HPDE6-E6E7 (cell line): Measurements from ENCODE around the gene ANXA8.
"Not testable (repeated sequence)": the region's sequence is repeated elsewhere in the genome, so short reads cannot be mapped to it uniquely, and the experiment has no call there.

Source experiments
- DNase-seq: peaks from one replicate; pipeline ENCODE4 v3.0.0; 2011; ENCODE audit warnings: missing footprints; ENCODE audit errors: extremely low spot score

Gene ANXA8

GRCh38 chr10:47465216-47465917, 18.5 kb downstream of the ANXA8 start:
- not testable (repeated sequence) for DNase-seq

- not testable (repeated sequence) for DNase-seq
Observed at GRCh38 chr10:47462577-47463358, 21.1 kb downstream of the ANXA8 start.

DNA sequence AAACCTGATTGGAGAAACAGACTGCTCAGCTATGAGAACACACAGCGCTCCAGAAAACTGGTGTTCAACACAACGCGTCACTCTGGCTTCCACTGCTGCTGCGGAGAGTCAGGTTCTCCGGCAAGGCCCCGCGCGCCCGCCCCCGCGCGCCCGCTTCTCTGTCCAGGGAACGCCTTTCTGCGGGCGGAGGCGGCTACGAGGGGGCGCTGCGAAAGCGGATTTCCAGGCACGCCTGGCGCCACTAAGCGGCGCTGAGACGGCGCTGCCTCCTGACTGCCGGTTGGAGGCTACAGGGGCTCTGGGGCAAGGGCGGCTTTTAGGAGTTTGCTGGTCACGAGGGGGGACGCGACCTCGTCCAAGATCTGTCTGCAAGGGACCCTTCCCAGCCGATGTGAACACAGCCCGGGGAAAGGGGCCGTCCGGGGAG, 22.6 kb downstream of the ANXA8 start:
- DNase-seq, result not testable (repeated sequence)

GRCh38 chr10:47458466-47459154, 25.3 kb downstream of the ANXA8 start:
- DNase-seq, result no peak

- no peak for DNase-seq
Observed at GRCh38 chr10:47457826-47458225, 26.1 kb downstream of the ANXA8 start.

DNA sequence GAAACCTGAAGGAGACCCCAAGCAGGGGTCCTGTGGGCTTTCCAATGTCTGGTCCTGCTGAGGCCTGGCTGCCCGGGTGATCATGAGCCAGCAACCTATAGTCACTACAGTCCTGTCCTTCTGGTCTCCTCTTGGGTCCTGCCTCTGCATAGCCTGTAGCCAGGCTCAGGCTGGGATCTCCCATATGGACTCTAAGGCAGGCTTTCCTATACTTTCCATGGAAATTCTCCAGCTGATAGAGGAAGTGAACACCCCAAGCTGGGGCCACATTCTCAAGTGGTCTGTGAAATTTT, 26.4 kb downstream of the ANXA8 start:
- no peak for DNase-seq

GRCh38 chr10:47456794-47457527, 27.0 kb downstream of the ANXA8 start:
- no peak for DNase-seq

DNA sequence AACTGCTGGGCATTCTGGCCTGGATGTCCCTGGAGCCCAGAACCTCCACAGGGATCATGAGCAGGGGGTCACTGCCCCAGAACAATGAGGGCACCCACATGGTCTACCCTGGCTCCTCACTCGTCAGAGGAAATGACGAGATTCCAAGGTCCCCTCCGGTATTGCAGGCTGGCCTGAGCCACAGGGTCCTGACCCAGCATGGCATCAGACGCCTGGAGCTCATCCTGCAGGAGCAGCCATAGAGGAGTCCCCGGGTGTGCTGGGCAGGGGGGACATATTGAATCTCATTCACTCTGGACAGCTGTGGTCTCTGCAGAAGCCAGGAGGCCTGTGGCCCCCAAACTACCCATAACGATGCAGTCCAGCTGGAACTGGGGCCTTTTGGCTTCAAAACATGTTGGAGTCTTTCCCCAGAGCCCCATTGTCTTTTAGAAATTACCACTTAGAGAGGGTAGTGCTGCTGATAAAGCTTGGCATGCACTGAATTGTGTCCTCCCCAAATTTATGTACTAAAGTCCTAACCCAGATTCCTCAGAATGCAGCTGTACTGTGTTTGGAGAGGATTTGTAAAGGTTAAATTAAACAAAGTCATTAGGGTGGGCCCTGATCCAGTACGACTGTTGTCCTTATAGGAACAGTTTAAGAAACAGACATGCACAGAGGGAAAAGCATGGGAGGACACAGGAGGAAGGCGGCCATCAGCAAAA, 27.7 kb downstream of the ANXA8 start:
- DNase-seq, result no peak

DNA sequence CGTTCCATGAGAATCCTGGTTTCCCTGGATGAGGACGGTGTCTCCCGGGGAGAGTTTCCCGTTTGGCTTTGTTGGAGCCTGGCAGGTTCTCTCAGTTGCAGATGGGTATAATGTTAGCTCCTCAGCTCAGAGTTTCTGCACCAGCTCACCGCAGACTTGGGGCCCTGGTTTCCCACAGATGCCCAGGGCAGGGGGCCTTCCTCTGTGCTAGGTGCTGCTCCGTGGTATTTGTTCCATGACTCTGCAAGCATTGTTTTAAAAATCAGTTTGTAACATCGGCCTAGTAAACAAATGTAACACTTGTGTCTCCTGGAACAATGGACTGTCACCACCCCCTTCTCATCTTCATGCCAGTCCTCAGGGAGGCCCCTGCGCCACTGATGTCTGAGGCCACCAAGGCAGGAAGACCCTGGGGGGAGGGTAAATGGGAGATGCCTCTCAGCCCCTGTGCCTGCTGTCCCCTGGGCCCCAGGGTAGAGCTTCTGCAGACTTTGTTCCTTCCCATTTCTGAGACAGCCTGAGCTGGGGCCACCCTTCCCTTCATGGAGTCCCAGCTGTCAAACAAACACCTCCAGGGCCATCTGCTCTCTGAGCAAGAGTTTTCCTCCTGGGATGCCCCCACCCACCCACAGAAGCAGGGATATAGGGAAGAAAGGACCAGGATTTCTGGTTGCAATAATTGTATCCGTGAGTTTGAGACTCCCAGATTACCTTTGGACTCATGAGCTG, 28.4 kb downstream of the ANXA8 start:
- DNase-seq, result not testable (repeated sequence)

- DNase-seq, result no peak
Observed at GRCh38 chr10:47454780-47455058, 29.2 kb downstream of the ANXA8 start.

GRCh38 chr10:47454008-47454779, 29.7 kb downstream of the ANXA8 start:
- DNase-seq, result no peak

DNA sequence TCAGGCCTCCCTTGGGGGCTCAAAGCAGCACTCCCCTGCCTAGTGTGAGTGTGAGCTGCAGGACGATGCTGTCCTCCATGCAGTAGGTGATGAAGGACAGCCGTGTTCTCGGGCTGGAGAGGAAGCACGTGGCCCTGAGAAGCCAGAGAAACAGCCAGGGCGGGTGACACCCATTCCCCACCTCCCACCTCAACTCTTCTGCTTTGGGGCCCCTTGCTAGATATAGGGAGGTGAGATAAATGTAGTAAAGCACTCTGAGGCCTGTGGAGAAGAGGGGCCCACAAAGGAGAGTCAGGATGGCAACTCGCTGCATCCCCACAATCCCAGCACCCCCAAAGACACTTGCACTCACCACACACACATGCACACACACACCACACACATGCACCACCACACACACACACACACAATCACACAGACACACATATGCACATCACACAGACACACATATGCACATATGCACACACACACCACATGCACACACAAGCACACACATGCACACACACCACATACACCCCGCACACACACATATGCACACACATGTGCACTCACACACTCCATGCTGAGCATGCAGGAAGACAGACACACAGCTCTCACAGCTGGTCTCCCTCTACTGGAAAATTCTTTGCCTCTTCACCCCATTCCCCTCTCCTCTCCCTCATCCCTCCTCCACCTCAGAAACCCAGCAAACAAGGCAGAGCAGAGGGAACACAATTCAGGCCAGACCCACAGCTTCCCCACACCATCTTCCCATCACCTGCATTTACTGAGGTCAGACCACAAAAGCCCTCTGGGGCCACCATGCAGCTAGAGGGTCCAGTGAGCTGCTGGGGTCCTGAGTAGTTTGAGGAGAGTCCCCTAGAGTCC, 30.5 kb downstream of the ANXA8 start:
- no peak for DNase-seq

GRCh38 chr10:47452495-47453140, 31.3 kb downstream of the ANXA8 start:
- DNase-seq, result no peak

DNA sequence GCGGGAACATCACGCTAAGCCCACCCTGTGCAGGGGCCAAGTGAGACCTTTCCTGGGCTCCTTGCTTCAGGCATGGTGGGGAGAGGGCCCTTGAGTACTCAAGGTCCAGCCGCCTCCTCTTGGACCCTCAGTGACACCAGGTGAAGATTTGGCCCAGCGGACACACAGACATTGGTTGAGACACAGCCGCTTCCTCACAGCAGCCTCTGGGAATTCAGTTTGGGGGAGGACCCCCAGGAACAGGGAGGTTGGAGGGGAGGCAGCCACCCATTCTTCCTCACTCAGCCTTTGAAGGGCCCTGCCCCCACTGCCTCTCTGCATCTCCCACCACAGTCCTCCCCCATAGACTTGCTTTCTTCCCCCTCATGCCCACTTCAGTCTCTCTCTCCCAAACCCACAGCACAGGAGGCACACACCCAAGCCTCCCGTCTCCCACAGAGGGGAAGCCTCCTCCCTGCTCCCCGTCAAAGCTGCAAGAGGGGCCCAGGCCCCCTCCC, 31.9 kb downstream of the ANXA8 start:
- DNase-seq, result no peak

GRCh38 chr10:47451273-47451997, 32.5 kb downstream of the ANXA8 start:
- DNase-seq, result no peak

DNA sequence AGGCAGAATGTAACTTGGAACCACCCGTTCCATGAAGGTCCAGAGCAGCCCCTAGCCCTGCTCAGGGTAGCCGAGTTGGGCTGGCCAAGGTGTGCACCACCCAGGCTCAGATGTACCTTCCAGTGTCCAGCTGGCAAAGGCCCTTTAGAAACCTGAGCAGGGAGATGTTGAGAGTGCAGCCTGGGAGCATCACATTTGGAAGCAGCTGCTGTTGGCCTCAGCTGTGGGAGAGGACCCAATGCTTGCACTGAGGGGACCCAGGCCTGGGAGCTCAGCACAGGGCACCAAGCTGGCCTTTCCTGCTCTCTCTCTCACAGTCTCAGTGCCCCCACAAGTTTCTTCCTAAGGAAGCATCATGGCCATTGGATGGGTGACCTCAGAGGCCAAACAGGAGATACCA, 33.5 kb downstream of the ANXA8 start:
- DNase-seq, result no peak

DNA sequence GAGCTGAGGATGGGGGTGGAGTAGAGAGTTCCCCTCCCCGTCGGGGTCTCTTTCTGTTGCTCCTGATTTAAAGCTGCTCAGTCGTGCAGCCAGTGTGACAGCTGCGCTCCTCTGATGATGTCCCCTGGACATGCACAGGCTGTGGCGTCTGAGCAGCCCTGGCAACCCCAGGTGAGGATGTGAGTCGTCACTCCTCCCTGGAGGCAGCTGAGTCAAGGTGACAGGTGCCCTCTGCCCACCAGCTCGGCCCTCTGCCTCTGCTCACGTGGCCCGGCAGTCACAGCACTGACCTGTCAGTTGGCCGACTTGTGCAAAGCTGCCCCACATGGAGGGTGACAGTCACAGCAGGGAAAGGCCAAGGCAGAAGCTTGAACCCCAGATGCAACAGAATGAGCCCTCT, 33.9 kb downstream of the ANXA8 start:
- DNase-seq, result no peak
